ENCODE data around the gene GALNT2. TPM values are rescaled to one million over a fixed set of nuclear protein-coding genes. Genes with fewer than 3 reads are reported as not detected.

The GALNT2 gene
- total and polyA plus RNA-seq, 9 of the 15 experiments (the other 6 are each of a cell fraction or from before 2014, with no cell fraction given) = 1.6 to 106 (median 51.9) TPM

GRCh38 chr1:230145953-230146476, 79.0 kb downstream of the GALNT2 start (continued):
- TF ChIP-seq REST (IDR thresholded peaks at IDR 0.05; ENCODE audit: borderline replicate concordance) = peak; percentile 56; the same call in 1 of the 2 replicates
- TF ChIP-seq REST (CRISPR knock-in tag; IDR thresholded peaks at IDR 0.05; ENCODE audit: low read depth) = no peak
- TF ChIP-seq ZNF133 (CRISPR knock-in tag; IDR thresholded peaks at IDR 0.05) = no peak
- TF ChIP-seq NCOR1 (IDR thresholded peaks at IDR 0.05) = peak; percentile 39; the same call in 1 of the 2 replicates
- peak in 1 of 2 experiments; percentile 77; a peak in 2 of 4 replicates for TF ChIP-seq ARNT (IDR thresholded peaks at IDR 0.05)
- TF ChIP-seq, protein P1, sequence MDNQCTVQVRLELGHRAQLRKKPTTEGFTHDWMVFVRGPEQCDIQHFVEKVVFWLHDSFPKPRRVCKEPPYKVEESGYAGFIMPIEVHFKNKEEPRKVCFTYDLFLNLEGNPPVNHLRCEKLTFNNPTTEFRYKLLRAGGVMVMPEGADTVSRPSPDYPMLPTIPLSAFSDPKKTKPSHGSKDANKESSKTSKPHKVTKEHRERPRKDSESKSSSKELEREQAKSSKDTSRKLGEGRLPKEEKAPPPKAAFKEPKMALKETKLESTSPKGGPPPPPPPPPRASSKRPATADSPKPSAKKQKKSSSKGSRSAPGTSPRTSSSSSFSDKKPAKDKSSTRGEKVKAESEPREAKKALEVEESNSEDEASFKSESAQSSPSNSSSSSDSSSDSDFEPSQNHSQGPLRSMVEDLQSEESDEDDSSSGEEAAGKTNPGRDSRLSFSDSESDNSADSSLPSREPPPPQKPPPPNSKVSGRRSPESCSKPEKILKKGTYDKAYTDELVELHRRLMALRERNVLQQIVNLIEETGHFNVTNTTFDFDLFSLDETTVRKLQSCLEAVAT (IDR thresholded peaks at IDR 0.05) = peak; percentile 50 to 98; a peak in 3 of 4 replicates
- TF ChIP-seq, protein P2, sequence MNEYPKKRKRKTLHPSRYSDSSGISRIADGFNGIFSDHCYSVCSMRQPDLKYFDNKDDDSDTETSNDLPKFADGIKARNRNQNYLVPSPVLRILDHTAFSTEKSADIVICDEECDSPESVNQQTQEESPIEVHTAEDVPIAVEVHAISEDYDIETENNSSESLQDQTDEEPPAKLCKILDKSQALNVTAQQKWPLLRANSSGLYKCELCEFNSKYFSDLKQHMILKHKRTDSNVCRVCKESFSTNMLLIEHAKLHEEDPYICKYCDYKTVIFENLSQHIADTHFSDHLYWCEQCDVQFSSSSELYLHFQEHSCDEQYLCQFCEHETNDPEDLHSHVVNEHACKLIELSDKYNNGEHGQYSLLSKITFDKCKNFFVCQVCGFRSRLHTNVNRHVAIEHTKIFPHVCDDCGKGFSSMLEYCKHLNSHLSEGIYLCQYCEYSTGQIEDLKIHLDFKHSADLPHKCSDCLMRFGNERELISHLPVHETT (CRISPR knock-in tag; conservative IDR thresholded peaks at IDR 0.05 in 1 of 2, IDR thresholded peaks at IDR 0.05 in 1 of 2) = no peak
- no peak; the same call in 1 of the 2 replicates for TF ChIP-seq GATAD2B (IDR thresholded peaks at IDR 0.05; ENCODE audit: borderline replicate concordance)
- no peak for TF ChIP-seq CLOCK (CRISPR knock-in tag; IDR thresholded peaks at IDR 0.05; ENCODE audit: borderline replicate concordance)
- no peak for TF ChIP-seq MEF2A (IDR thresholded peaks at IDR 0.05; ENCODE audit: control insufficient read depth, low read depth, low read length)
- peak; percentile 27; the same call in 1 of the 2 replicates for TF ChIP-seq SMAD4 (CRISPR knock-in tag; conservative IDR thresholded peaks at IDR 0.05)
- peak in 1 of 2 experiments; percentile 65; a peak in 1 of 4 replicates for TF ChIP-seq RCOR1 (IDR thresholded peaks at IDR 0.05; ENCODE audit: borderline replicate concordance in 1 of 2, low read depth in 2 of 2, low read length in 2 of 2)
- peak; percentile 18; the same call in 1 of the 2 replicates for TF ChIP-seq HEY1 (CRISPR knock-in tag; IDR thresholded peaks at IDR 0.05; ENCODE audit: borderline replicate concordance)

Data from K562 (cell line).